GM18511 (cell line): ENCODE measurements around the gene ARMC7.
"Not testable (repeated sequence)": the region's sequence is repeated elsewhere in the genome, so short reads cannot be mapped to it uniquely, and the experiment has no call there.

Experiments
- ATAC-seq: cut with Tn5 transposase; IDR thresholded peaks from one replicate; pipeline ENCODE4 v1.9.1; 2021; ENCODE audit warnings: mild to moderate bottlenecking, moderate library complexity; ENCODE audit not compliant: unreplicated experiment

Gene ARMC7

DNA sequence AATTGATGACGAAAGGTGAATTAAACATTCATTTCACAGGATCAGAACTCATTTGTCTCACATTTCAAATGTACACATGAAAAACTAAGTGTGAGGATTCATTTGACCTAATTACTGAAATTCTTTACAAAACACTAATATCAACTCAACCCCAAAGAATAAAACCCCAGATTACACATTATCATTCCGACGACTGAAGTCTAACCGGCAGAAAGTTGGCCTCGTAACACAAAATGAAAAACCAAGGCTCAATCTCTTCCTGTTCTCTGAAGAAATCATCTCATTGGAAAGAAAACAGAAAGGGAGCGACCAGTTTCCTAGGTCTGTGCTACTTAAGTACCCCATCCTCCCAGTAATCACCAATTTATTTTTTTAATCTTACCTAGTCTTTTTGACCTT is 42.8 kb downstream of the ARMC7 start:
- no peak for ATAC-seq

DNA sequence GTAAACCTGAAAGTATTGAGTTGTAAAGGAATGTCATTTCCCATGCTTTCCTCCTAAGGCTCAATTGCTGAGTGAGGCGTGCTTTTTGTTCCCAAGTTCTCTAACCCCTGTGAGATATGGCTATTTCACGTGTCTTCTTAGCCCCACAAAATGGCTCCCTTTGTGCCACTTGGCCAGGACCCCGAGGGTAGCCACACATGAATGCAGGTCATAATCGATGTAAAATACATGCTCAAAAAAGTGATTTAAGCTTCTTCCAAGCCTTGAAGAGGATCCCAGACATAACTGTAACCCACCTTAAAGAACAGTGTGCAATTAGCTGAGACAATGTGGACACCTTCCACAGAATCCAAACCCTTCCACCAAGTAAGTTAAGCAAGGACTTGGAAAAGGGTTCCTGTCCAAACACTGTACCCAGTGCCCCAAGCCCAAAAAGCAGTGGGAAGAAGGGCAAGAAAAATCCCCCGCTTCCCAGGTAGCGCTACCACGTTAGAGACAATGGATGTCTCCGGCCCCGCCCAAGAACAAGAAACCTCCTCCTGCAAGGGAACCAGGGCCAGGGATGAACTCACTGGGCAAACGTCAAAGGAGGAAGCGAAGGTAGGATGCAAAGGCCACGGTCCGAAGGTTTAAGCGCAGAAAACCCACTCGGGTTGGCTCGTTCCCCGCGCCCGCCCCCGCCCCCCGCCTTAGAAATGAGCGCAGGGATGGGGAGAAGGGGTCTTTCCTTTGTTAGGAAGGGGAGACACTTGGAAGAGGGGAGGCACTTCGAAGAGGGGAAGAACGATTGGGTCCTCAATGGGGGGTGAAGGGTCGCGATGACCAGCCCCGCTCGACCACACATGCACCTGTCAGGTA is 43.4 kb downstream of the ARMC7 start:
- ATAC-seq, result no peak

DNA sequence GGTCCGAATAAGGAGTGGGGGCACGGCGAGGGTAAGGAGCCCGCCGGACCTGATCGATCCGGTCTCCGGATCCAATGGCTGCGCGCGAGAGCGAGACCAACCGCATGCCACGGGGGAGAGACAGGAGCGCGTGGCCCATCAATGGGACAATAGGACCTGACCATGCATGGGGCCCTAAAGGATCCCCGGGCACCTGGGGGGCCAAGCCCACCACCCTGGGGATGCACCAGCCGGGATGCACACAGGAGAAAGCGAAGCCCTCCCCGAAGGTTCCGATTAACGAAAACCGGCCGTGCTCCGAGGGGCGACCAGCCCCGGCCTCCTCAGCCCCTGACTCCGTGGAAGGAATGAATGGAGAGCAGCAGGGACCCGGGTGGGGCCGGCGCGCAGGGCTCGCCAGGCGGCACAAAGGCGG is 44.0 kb downstream of the ARMC7 start:
- ATAC-seq, result peak; percentile 21

DNA sequence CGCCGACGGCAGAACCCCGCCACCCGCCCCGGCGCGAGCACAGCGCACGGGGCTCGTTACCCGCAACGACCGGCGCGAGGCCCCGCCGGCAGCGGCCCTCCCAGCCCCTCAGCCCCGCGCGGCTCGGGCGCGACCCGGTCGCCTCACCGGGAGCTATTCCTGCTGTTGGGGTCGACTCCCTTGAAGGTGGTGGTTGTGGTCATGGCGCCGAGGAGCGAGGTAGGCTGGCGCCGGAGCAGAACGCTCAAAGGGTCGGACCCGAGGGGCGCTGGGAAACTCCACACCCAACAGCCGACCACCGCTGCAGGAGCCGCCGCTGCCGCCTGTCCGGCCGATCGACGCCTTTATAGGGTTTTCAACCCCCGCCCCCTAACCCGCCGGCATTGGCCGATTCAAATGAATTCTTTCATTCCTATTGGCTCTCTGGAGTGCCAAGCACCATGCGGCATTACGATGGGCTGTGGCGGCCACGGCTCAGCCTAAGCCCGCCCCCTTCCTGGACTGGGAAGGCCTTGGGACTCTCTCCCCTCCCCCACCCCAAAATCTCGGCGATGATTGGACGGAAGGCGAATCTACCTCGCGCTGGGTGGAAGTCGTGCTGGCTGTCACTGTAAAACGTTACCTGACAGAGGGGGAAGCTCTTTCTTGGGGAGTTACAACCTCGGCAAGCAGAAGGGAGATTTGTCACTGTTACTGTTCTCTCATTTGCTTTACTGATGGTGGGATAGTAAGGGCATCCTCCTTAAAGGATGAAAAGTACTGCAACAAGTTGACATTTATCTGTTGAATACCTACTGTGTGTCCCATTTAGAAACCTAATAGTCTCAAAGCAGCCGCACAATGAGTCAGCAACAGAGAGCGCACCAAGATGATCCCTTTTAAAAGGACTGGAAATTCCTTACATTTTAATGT is 44.7 kb downstream of the ARMC7 start, which contains the start of gene JPT1:
JPT1 (minus strand) TSS at position 318 of the 912 bp plus-strand sequence; CDS start at position 203, 115 bp downstream.
- ATAC-seq, result peak; percentile 96

DNA sequence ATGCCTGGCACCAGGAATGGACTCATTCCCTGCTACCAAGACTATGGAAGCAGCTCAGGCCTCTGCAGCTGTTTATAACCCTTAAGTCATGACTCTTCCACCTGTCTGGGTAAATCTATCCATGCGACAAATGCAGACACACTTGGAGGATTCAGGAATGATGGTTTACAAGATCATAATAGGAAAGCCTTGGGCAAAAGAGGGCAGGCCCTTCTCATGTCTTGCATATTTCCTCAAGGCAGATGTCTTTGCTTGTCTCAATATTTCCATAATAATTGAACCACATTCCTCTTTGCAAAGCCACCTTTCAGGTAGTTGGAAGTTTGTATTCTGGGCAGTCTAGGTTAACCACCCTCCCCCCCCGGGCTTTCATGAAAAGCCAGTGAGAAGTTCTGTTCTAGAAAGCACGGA is 45.4 kb downstream of the ARMC7 start:
- no peak for ATAC-seq

DNA sequence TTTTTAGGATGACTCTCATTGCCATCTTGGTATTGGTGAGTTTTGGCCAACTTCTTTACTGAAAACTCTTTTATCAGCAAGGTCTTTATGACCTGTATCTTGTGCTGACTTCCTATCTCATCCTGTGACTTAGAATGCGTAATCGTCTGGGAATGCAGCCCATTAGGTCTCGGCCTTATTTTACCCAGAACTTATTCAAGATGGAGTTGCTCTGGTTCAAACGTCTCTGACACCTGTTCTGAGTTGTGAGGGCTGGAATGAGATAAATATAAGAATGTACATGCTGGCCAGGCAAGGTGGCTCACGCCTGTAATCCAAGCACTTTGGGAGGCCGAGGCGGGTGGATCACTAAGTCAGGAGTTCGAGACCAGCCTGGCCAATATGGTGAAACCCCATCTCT is 48.7 kb downstream of the ARMC7 start:
- not testable (repeated sequence) for ATAC-seq

DNA sequence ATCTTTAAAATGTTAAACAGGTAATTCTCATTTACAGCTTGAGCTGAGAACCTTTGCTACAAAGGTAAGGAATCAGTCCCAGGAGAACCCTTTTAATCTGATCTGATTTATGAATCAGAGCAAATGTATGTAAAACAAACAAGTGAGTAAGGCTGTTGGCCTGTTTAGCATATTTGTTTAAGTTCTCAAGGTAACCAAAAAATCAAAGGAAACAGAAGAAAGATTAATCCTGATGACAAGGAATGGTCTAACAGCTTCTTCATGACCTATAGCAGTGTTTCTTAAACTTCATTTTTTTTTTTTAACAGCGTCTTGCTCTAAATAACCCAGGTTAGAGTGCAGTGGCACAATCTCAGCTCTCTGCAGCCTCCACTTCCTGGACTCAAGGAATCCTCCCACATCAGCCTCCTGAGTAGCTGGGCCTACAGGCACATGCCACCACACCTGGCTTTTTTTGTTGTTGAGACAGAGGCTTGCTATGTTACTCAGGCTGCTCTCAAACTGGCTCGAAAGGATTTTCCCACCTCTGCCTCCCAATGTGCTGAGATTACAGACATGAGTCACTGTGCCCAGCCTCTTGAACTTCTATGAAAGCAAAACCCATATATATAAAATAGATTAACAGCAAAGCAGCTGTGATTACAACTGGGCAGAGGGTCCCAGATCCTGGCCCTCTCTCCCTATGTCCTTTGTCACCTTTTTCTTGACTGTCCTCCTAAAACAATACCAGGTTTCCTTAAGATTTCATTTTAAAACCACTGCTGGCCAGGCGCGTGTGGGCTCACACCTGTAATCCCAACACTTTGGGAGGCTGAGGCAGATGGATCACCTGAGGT is 49.6 kb downstream of the ARMC7 start:
- ATAC-seq, result no peak

DNA sequence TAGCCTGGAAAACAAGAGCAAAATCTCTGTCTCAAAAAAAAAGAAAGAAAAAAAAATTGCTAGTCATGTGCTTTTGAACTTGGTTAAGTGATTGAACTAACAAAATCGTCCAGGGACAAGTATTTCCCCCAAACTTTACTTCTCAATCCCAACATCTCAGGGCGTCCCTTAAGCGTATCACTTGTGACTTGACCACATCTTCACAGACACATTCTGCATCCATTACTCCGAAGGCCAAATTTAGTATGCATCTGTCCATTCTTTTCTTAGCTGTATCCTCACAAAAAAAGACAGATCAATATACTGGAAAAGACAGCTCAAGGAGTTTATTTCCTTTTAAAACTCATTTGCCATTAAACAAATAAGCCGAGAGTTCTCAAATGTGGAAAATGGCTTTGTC is 50.4 kb downstream of the ARMC7 start:
- ATAC-seq, result no peak

DNA sequence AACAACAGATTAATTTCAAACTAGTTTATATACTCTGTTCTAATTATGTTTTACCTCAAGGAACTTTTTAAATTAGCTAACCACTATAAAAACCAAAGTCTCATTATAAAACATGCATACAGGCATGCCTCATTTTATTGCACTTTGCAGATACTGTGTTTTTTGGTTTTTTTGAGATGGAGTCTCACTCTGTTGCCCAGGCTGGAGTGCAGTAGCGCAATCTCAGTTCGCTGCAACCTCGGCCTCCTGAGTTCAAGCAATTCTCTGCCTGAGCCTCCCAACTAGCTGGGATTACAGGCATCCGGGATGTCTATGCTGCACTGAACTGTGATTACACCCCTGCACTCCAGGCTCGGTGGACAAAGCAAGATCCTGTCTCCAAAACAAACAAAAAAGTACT is 53.3 kb downstream of the ARMC7 start:
- ATAC-seq, result no peak

DNA sequence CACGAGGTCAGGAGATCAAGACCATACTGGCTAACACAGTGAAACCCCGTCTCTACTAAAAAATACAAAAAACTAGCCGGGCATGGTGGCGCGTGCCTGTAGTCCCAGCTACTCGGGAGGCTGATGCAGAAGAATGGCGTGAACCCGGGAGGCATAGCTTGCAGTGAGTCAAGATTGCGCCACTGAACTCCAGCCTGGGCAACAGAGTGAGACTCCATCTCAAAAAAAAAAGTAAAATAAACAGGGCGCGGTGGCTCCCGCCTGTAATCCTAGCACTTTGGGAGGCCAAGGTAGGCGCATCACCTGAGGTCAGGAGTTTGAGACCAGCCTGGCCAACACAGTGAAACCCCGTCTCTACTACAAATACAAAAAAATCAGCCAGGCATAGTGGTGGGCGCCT is 54.8 kb downstream of the ARMC7 start:
- not testable (repeated sequence) for ATAC-seq

DNA sequence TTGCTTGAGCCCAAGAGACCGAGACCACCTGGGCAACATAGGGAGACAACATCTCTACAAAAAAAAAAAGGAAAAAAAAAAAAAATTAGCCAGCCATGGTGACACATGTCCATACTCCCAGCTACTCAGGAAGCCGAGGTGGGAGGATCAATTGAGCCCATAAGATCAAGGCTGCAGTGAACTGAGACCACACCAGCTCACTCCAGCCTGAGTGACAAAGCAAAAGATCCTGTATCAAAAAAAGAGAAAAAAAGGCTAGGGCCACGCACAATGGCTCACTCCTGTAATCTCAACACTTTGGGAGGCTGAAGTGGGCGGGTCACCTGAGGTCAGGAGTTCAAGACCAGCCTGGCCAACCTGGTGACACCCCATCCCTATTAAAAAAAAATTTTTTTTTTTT is 59.2 kb downstream of the ARMC7 start:
- no peak for ATAC-seq

DNA sequence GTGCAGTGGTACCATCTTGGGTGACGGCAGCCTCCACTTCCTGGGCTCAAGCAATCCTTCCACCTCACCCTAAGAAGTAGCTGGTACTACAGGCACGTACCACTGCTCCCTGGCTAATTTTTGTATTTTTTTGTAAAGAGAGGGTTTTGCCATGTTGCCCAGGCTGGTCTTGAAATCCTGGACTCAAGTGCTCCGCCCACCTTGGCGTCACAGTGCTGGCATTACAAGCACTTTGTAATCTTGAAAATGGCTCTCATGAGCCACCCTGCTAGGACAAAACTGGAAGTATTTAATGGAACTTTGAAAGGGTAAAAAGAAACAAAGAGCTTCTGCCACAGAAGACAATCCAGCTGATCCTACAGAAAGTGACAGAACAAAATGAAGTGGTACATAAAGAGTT is 63.8 kb downstream of the ARMC7 start:
- ATAC-seq, result no peak

DNA sequence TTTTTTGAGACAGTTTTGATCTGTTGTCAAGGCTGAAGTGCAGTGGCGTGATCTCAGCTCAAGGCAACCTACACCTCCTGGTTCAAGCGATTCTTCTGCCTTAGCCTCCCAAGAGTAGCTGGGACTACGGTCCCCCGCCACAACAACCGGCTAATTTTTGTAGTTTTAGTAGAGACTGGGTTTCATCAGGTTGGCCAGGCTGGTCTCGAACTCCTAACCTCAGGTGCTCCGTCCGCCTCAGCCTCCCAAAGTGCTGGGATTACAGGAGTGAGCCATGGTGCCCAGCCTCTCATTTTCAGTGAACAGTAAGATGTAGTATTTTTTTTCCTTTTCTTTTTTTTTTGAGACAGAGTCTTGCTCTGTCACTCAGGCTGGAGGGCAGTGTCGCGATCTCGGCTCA is 65.2 kb downstream of the ARMC7 start:
- ATAC-seq, result no peak

DNA sequence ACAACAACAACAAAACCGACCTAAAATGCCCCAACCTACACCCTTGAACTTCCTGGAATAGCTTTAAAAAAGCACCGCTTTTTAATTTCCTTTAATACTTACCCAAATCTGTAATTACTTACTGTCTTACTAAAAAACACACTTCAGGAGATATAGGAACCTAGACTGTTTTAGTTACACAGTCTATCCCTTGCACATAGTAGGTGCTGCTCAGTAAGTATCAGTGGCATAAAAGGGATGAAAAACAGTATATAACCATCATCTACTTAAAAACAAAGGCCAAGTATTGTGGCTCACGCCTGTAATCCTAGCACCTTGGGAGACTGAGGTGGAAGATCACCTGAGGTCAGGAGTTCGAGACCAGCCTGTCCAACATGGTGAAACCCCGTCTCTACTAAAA is 66.9 kb downstream of the ARMC7 start:
- no peak for ATAC-seq

DNA sequence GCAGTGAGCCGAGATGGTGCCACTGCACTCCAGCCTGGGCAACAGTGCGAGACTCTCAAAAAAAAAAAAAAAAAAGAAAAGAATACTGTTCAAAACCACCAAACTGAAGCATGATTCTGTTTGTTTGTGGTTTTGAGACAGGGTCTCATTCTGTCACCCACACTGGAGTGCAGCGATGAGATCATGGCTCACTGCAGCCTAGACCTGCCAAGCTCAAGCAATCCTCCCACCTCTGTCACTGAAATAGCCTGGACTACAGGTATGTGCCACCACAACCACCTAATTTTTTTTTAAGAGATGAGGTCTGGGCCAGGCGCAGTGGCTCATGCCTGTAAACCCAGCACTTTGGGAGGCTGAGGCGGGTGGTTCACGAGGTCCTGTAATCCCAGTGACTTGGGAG is 68.7 kb downstream of the ARMC7 start:
- ATAC-seq, result no peak
